Keratinocyte (primary cell): Measurements from ENCODE around the gene COPS8.

Source experiments
- CTCF ChIP-seq, 3 experiments: IDR thresholded peaks in 1 of 3; conservative IDR thresholded peaks in 1 of 3; optimal IDR thresholded peaks in 1 of 3; 2 replicates in 2 of 3; 3 replicates in 1 of 3; pipeline versions ENCODE3 to v1.5.1; 2011; ENCODE audit warnings: low read length in 3 of 3, mild to moderate bottlenecking in 3 of 3, moderate library complexity in 2 of 3, control low read depth in 1 of 3, inconsistent platforms in 1 of 3; ENCODE audit not compliant: insufficient read depth in 2 of 3; ENCODE audit errors: extremely low read depth in 1 of 3
- EZH2 ChIP-seq: IDR thresholded peaks from one replicate; pipeline ENCODE4 v1.6.1; 2012; ENCODE audit warnings: inconsistent platforms, mild to moderate bottlenecking, low read length, moderate library complexity

- no peak for TF ChIP-seq CTCF (optimal IDR thresholded peaks at IDR 0.05 in 1 of 3, IDR thresholded peaks at IDR 0.05 in 1 of 3, conservative IDR thresholded peaks at IDR 0.05 in 1 of 3; ENCODE audit: extremely low read depth in 1 of 3, insufficient read depth in 2 of 3, low read length in 3 of 3)
- no peak for TF ChIP-seq EZH2
Measured at GRCh38 chr2:237053066-237053465, 32.6 kb upstream of the COPS8 start.
